ENCODE data around the gene CD22. TPM values are rescaled to one million over a fixed set of nuclear protein-coding genes. Genes with fewer than 3 reads are reported as not detected.

The CD22 gene
- total and polyA plus RNA-seq, 2 of the 8 experiments (the other 6 are each of a cell fraction or from before 2014, with no cell fraction given), result 0.06 to 0.60 TPM

GRCh38 chr19:35342430-35342829 lies 13.4 kb downstream of the CD22 start:
- TF ChIP-seq CEBPB (IDR thresholded peaks at IDR 0.05; ENCODE audit: low read depth, low read length) (no peak), SP4 (IDR thresholded peaks at IDR 0.05; ENCODE audit: low read length) (no peak), POU5F1 (IDR thresholded peaks at IDR 0.05; ENCODE audit: low read depth, low read length) (no peak), HDAC2 (IDR thresholded peaks at IDR 0.05; ENCODE audit: borderline replicate concordance in 1 of 2, low read depth in 2 of 2, low read length in 2 of 2) (no peak), EZH2 (IDR thresholded peaks at IDR 0.05; ENCODE audit: low read depth, low read length, severe bottlenecking) (no peak), RBBP5 (IDR thresholded peaks at IDR 0.05; ENCODE audit: borderline replicate concordance, low read depth, low read length) (no peak), SIX5 (IDR thresholded peaks at IDR 0.05; ENCODE audit: low read depth, low read length) (no peak), ATF3 (IDR thresholded peaks at IDR 0.05; ENCODE audit: insufficient read depth, low read depth, low read length) (no peak)
- H3K23ac ChIP-seq (ENCODE audit: insufficient read length), result no peak overlapping the region
- H2BK15ac ChIP-seq (ENCODE audit: low read length), result no peak overlapping the region
- ChIA-PET POLR2A (ENCODE audit: partially characterized antibody) (interaction anchor here (1.5 kb wide), 1 partner anchor 168 kb away, joined by 6 read pairs; no protein-coding TSS in a partner anchor), CTCF (ENCODE audit: partially characterized antibody) (interaction anchor here (0.6 to 1.3 kb wide), 8 partner anchors 9 to 153 kb away, joined by 3 to 7 read pairs (median 3); no protein-coding TSS in a partner anchor)
- H3K4me2 ChIP-seq (ENCODE audit: insufficient read depth in 1 of 2, low read depth in 2 of 2, low read length in 2 of 2), result no peak overlapping the region
- no peak overlapping the region for H2BK20ac ChIP-seq (ENCODE audit: low read length)
- no peak overlapping the region for H2BK12ac ChIP-seq (ENCODE audit: low read depth, low read length)
- no peak overlapping the region for H2AFZ ChIP-seq (ENCODE audit: low read length)
- no peak overlapping the region for H3K56ac ChIP-seq (replicated peaks; ENCODE audit: insufficient read length, low read depth, low read length)
- DNase-seq (ENCODE audit: low read depth in 1 of 2, low spot score in 2 of 2) (no peak), FAIRE-seq (no peak)
- no peak overlapping the region for H3K18ac ChIP-seq (ENCODE audit: extremely low read depth, low read length)
- no peak overlapping the region for H3K14ac ChIP-seq (ENCODE audit: insufficient read length)
- H3K9me3 ChIP-seq (ENCODE audit: insufficient read depth in 2 of 2, low read depth in 1 of 2, low read length in 1 of 2), result no peaks in the 10 kb centered on the region
- no peaks in the 10 kb centered on the region; the same call in 1 of the 2 replicates for H3K23me2 ChIP-seq (ENCODE audit: low read depth, low read length)
- H4K91ac ChIP-seq (replicated peaks; ENCODE audit: insufficient read length, low read length), result no peak overlapping the region
- H3K4me3 ChIP-seq (ENCODE audit: extremely low read depth in 1 of 4, insufficient read depth in 2 of 4, low read depth in 3 of 4, low read length in 4 of 4), result no peak overlapping the region
- no peaks in the 10 kb centered on the region for H3K36me3 ChIP-seq (ENCODE audit: control insufficient read depth in 2 of 4, insufficient read depth in 4 of 4, low read length in 3 of 4)
- H3K9ac ChIP-seq (replicated peaks in 1 of 4; ENCODE audit: extremely low read depth in 1 of 4, low read depth in 3 of 4, low read length in 3 of 4), result no peak overlapping the region
- no peaks in the 10 kb centered on the region for H3K4me1 ChIP-seq (replicated peaks in 1 of 4; ENCODE audit: control insufficient read depth in 3 of 4, insufficient read depth in 4 of 4, low read length in 3 of 4)
- no peak overlapping the region for H4K8ac ChIP-seq (ENCODE audit: extremely low read depth, insufficient read depth, low read length)
- H2AK5ac ChIP-seq (ENCODE audit: low read depth, low read length), result no peak overlapping the region
- no peaks in the 10 kb centered on the region for H3K27me3 ChIP-seq (replicated peaks in 1 of 4; ENCODE audit: control insufficient read depth in 3 of 4, extremely low read depth in 1 of 4, insufficient read depth in 3 of 4, low read length in 3 of 4)
- H2BK5ac ChIP-seq (ENCODE audit: low read depth, low read length), result no peak overlapping the region
- H4K20me1 ChIP-seq (replicated peaks in 1 of 2; ENCODE audit: control insufficient read depth in 1 of 2, insufficient read depth in 2 of 2, low read length in 2 of 2), result no peaks in the 10 kb centered on the region
- H4K5ac ChIP-seq (ENCODE audit: insufficient read length, low read depth, low read length), result no peak overlapping the region
- no peak overlapping the region for H2BK120ac ChIP-seq (replicated peaks; ENCODE audit: low read depth, low read length)
- no peak overlapping the region for H3K27ac ChIP-seq (ENCODE audit: low read depth, low read length)
- 79% methylated on average over 5 of the region's 5 CpGs; no CpG with 5 or more reads in 1 of the 2 experiments for WGBS, 2 experiments (ENCODE audit: extremely low coverage in 1 of 2, insufficient coverage in 1 of 2, insufficient read length in 1 of 2, insufficient replicate concordance in 2 of 2, low coverage in 1 of 2, low lambda C conversion rate in 2 of 2, missing lambda C conversion rate in 1 of 2)
- H3K79me1 ChIP-seq (ENCODE audit: low read depth, low read length), result no peaks in the 10 kb centered on the region
- no peak overlapping the region for H3K4ac ChIP-seq (replicated peaks; ENCODE audit: insufficient read length, low read depth, low read length)
- no peaks in the 10 kb centered on the region for H3K79me2 ChIP-seq (ENCODE audit: control insufficient read depth in 1 of 2, insufficient read depth in 2 of 2, low read length in 2 of 2)

All from H1 (cell line).